NCI-H1417 treated with DMSO at 0.1 percent for 48 hours (cell line): ENCODE data around the gene PHF8.
A peak's percentile ranks its signal among the peaks of the same experiment; 100 is the strongest.

Source experiments
- DNase-seq: peaks from one replicate; lab custom pipeline; 2025; lab: John Stamatoyannopoulos, UW

Gene PHF8

DNA sequence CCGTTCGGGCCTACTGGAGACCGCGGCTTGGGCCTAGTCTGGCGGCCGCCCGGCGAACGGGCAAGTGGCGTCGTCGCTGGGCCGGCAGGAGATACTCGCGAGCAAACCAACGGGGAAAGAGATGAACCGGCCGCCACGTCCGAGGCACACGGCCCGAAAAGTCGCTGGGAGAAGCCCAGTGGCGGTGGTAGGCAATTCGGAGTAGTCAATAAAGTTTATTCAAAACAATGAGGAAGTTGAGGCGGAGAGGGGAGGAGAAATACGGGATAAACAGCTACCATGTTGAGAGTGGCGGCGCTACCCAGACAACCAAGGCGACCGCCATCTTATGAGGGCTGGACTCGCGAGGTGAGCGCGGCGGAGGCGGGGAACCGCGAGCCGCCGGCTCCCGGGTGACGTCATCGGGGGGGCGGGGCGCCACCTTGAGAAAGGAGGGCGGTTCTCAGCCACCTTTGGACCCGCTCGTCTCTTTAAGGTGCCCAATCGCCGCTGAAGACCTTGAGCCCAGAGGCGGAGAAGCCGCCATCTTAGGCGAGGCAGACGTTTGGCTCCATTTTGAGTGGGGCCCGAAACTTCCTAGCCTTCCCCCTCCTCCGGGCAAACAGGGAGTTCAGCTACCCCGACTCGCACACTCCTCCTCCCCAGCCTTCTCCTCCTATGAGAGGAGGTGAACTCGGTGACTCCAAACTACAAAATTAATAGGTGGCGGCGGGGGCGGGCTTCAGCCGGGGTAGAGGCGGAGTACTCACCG, at the start of gene PHF8:
TSS of gene PHF8 (minus strand) at position 348 of the 751 bp plus-strand sequence. CDS start 1,745 bp downstream, outside the sequence.
- peak; percentile 59 for DNase-seq

DNA sequence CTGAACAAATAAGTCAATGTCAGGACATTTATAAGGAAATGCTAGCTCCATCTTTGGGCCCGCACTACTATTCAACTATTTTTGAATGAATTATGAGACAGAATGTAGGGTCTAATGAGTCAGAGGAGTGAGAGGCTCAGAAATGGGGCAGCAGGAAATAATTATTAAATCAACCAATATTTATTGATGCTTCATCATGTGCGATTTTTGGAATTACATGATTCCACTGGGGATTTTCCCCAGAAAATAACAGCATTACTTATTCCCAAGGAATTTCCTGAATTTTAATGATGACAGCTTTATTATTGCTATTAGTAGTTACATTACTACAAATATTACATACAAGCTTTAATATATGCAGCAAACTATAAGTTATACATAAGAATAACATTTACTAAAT, 49.3 kb upstream of the PHF8 start:
- no peak for DNase-seq

DNA sequence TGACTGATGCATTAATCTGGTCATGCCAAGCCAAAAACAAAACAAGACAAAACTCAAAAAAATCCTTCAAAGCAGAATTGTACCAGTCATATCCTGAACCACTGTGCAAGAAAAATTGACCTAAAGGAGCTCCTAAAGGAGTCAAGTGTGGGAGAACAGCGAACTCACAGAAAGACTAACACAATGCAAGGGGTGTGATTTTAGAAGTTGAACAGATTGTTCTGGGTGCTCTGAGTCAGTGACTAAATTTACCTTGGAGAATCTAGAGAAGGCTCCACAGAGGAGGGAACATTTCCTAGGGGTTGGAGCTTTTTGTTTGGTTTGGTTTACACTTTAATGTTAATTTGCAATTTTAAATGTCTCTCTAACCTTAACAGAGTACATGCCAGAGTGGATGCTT, 48.9 kb upstream of the PHF8 start:
- no peak for DNase-seq

DNA sequence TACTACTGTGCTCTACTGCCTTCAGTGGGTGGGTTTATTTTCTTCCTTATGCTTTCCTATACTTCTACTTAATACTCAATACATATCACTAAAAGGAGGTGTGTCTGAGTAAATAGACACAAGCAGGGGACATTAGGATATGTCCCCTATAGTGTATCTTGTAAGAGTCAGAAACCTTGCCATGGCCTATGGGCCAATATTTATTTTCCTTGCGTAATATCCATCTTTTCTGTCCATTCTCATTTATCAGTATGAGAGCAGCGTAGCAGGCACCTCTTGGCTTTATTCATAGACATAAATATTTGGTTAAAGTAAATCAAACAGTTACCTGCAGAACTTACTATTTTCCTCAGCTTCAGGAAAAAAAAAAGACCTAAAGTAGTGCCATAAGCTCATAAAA, 46.6 kb upstream of the PHF8 start:
- no peak for DNase-seq

DNA sequence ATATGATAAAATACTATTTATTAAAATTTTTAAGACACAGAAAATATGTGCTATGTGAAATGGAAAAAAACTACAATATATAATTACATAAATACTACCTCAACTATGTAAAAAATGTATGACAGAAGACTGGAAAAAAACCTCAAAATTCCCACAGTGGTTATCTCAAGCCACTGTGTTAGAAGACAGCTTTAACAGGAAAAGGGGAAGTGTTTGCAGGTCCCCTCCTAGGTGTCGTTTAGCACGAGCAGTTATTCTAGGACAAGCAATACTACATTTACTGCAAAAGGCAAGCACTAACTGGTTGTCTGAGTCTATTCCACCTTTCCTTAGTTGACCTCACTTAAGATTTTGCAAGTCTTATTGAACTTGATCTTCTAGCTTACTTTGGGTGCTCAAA, 44.9 kb upstream of the PHF8 start:
- DNase-seq = no peak

DNA sequence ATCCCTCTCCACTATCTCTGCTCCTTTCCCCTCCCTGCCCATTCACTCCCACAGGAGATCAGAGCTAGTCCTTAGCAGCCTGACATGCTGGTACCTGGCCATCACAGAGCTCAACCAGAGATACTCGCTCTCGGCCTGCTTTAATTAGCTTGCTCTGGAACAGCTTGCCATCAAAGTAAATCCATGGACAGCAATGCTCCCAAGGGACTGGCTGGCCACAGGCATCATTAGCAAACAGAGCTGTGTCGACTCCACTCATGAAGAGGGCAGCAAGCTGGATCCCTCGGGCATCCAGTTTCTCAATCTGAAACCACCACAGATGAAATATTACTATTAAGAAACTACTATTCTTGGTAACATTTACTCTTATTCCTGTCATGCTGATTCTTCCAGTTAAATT, 43.4 kb upstream of the PHF8 start:
- DNase-seq = no peak

DNA sequence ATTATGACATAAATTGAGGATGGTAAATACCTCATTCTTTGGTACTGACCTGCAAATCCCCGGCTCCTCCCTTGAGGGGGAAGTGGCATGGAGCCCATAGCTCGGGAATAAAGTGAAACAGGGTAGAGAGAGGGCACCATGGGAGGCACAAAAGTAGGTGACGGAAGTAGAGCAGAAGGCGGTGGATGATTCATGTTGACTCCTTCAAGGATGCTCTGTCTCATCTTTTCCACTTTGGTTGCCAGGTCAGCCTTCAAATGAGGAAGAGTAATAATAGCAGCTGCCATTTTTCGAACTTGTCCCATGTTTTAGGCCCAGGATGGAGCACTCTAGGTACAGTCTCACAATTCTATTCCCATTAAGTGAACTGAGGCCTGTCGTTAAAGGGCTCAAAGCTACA, 41.4 kb upstream of the PHF8 start:
- DNase-seq = no peak

DNA sequence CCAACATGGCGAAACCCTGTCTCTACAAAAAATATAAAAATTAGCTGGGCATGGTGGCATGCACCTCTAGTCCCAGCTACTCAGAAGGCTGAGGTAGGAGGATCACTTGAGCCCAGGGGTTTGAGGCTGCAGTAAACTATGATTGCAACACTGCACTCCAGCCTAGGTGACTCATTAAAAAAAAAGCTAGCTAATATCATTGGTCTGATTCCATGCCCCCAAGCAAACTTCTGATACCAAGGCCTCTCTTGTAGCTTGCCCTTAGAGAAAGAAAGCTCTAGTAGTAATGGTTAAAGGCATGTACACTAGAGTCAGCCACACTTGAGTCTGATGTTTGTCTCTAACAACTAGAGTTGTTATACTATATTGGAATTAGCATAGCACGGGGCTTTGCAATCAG, 32.6 kb upstream of the PHF8 start:
- DNase-seq = no peak

DNA sequence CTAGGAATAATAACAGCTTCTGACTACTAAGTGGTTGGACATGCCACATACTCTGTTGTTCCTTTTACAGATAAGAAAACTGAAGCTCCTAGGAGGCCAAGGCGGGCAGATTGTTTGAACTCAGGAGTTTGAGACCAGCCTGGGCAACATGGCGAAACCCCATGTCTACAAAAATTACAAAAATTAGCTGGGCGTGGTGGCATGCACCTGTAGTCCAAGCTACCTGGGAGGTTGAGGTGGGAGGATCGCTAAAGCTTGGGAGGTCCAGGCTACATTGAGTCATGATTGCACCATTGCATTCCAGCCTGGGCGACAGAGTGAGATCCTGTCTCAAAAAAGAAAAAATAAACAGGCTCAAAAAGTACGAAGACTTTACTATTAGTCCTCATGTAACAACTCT, 30.6 kb upstream of the PHF8 start:
- DNase-seq = no peak

DNA sequence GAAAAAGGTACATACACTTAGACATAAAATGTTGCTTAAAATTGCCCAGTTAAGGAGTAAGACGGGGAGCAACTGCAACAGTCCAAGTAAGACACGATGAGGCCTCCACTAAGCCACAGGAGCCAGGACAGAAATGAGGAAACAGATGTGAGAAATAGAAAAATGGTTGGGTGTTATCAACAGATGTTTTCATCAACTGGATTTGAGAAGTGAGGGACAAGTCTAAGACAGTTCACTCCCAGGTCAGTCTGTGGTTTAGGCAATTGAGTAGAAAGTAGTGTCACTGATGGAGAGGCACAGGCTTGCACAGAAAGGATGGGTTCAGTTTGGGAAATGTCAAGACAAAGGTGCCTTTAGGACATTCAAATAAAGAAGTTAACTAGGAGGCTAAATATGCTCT, 23.5 kb upstream of the PHF8 start:
- DNase-seq = no peak

DNA sequence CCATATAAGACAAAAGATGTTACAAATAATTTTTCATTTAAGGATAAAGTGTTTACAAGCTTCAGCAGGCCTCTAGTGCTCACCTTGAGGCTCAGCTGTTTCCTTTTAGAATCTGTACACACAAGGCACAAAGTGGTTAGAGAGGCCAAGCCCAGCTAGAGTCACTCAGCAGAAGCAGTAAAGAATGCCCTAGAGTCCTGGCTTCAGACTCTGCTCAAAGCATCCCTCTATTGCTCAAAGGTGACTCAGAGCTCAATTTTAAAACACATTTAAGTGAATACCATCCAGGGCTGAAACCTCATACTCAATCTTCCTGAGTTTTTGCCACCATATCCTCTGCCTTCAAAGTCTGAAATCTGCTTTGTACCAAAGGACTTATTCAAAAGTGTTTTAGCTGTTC, 22.6 kb upstream of the PHF8 start:
- no peak for DNase-seq

DNA sequence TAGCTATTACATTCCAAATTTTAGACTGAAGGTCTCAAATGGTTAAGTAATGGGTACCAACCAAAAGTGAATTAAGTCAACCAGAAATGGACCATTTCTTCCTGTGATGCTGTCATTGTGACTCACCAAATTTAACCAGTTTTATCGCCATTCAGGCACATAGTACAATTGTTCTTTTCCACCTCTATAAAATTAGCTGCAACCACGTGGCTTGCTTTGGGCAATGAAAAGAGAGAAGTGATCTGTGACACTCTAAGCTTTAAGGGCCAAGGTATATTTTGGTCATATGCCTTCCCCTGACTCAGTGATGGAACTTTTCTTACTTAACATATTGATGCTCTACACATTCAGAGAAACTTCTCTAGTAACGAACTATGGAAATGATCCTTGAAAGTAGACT, 20.3 kb upstream of the PHF8 start:
- DNase-seq = no peak

DNA sequence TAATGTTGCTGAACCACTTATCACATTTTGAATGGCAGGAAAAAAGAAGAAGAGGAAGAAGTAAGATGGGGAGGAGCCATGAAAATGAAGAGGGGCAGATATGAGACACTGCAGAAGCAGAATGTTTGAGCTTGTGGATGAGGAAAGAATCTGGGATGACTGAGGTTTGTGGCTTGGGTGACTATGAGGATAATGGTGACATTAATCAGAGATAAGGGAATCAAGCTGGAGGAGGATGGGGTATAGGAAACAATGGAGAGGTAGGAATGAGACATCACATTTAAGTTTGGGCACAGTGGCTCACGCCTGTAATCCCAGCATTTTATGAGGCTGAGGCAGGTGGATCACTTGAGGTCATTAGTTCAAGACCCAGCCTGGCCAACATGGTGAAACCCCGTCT, 19.1 kb upstream of the PHF8 start:
- DNase-seq = no peak

DNA sequence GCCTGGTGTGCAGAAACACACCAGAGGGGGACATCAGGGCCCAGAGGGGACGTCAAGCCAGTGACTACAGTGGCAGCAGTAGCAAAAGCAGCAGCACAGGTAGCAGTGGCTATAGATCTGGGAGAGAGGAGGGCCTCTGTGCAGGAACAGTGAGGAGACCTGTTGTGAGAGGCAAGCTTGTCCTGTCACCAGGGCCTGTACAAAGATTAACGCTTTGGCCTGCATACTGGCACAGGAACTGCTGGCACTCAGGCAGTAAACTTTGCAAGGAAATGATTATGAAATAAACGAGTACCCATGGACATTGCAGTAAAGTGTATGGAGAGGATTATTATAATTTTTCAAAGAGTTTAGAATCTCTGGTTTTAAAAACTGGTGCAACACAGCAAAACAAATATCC, 5.5 kb upstream of the PHF8 start:
- no peak for DNase-seq

DNA sequence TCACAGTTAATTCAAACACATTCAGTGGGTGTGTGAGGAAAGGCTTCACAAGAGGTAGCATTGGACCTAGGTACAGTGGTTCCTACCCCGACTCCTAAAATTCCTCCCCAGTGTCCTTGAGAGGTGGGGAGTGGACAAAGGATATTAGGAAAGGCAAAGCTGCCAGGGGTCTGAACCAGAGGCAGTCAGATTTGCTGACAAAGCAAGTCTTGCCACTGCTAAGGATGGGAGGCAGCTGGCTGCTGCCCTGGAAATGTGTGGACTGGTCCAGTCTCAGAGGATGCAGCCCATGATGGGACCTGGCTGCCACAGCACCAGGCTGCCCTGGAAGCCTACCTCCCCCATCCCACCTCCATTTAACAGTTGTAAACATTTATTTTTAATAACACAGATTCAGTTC, 4.1 kb upstream of the PHF8 start:
- DNase-seq = no peak

DNA sequence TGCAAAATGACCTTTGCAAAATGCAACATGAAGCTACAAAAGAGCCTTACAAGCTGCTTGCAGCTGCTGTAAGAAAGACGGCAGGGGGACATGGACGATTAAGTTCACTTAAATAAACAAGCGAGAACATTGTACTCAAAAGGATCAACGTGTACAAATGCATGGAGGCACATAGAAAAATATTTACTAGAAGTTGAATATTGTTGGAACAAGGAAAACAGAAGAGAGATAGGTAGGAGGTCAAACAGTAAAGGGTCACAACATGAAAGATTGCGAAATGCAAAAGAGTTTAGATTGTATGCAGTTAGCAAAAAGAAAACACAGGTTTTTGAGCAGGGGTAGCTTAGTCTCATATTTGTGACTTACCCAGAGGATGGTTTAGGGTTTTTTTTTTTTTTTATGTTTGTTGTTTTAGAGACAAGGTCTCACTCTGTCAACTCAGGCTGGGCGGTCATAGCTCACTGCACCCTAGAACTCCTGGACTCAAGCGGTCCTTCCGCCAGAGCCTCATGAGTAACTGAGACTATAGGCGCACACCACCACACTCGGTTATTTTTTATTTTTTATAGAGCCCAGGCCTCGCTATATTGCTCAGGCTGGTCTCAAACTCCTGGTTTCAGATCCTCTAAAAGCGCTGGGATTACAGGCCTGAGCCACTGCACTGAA, 1.4 kb upstream of the PHF8 start:
- DNase-seq = no peak

DNA sequence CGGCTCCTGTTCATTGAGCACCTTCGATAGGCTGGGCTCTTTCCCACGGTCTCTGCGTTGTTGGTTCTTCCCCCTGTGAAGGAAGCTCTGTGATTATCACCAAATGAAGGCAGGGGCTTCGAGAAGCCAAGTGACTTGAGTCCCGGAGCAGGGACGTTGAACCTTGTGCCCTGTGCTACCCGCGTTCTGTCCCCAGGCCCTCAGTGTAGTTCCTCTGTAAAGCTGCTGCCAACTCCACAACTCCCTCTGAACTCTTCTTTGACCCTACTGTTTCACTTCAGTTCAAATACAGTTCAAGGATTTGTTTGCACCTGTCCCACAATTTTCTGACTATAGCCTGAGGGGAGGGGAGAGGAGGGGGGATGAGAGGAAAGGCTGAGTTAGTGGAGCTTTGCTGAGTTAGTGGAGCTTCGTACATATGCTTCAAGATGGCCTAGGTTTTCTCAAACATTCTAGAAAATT, 635 bp upstream of the PHF8 start:
- no peak for DNase-seq

DNA sequence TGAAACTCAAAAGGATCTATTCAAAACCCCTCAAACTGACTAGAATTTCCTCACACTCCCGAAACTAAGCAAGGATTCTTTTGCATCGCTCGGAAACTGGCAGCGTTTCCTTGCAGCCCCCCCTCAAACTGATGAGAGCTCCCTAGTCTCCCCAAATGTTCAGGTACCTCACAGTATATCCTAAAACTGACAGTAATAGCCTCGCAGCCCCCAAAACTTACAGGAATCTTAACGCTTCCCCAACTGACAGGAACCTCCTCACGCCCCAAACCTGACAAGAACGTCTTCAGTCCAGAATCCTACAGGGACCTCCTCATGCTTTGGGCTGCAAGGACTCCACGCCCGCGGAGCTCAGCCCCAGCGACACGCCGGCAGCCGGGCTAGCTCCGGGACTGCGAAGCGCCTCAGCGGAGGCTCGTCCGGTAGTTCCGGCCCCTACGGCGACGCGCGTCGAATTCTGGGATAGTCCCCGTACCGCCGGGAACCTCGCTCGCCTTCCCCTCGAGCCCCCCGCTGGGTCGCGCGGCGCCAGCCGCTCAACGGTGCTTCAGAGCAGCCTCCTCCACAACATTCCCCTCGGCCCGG, 640 bp downstream of the PHF8 start:
- no peak for DNase-seq

DNA sequence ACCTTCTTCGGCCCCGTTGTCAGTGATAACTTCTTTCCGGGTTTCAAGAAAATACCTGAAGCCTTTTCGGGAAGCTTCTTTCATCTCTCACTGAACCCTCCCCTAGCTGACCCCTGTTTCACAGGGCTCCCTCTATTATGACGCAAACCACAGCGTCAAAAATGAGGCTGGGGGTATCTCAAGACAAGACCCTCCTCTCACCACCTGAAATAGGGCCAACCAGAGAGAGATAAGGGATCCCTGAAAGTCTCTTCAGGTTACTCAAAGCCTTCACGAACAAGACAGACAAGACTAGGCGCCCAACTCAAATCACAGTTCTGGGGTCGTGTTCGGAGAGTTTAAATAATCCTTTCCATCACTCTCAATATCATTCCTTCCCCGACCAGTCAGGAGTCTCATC, 1.2 kb downstream of the PHF8 start:
- no peak for DNase-seq

DNA sequence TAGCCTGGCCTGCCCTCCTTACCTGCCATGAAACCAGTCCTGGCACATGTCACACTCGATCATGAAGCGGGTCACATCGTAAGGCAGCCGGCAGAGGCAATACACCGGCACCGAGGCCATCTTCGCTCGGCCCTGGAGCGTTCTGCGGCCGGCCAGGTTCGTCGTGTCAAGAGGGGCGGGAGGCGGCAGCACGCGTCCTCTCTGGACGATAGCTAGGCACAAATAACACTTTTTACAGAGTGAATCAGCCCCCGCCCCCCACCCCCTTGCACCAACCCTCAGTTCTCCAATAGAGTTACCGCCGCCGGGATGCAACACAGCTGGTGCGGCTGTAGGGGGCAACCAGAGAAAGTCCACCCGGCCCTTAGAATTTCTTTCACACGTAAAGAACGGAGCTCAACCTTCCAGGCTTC, 1.7 kb downstream of the PHF8 start:
- DNase-seq = no peak

DNA sequence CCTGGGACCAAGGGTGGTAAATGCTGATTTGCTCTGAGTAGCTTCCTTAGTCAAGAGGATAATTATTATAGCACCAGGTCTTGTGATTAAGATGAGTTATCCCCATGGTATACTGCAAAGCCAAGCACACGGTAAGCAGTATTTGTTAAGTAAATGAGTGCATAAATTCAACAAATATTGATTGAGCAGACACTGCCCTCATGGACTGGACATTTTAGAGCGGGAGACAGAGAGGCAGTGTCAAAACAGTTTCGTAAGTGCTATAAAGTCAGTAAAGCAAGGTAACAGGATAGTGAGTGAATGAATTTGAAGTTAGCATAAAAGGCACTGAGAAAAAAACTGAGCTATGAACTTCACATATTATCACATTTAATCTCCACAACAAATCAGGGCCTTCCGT, 13.9 kb downstream of the PHF8 start:
- DNase-seq = no peak

DNA sequence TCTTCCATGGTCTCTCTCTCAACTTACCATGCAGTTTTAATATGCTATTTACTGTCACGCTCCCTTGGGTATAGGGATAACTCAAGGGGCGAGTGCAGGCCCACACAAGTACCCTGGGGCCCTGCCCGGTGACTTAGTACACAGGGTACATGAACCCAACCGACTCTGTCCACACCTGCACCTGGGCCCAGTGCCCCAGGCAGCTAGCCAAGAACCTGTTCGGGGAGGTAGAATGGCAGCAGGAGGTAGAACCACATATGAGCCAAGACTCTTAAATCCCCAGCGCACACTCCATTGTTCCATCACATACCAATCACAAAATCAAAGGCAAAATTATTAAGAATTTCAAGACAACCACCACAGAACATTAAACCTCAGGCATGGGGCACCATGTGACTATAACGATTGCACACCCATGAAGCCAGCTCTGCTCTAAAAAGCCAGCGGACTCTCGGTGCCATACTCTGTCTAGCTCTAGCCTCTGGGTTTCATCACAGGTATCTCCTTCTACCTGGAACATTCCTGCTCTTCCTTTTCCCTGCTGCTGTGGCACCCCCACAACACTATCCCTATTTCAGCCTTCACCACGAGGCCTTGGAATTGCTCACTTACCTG, 14.6 kb downstream of the PHF8 start:
- DNase-seq = no peak

DNA sequence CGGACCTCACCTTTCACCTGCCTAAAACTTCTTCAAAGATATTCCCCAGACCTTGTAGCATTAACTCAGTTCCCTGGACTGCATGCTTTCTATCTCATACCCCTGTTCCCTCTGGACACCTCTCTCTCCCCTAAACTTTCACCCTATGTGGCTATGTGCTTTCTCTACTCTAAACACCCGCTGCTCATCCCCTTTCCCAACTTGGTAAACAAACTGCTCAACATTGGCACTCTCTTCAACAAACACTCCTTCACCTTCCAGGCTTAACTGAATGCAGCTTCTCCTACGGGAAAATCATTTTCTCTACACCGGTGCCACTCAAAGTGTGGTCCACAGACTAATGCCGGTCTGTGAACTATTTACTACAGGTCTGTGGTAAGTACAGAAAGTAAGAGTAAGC, 19.9 kb downstream of the PHF8 start:
- no peak for DNase-seq
